GM18502 (cell line): ENCODE measurements around the gene DPM1.

Experiments
- ATAC-seq: cut with Tn5 transposase; IDR thresholded peaks from one replicate; pipeline ENCODE4 v1.9.1; 2021; ENCODE audit warnings: mild to moderate bottlenecking; ENCODE audit not compliant: unreplicated experiment, poor library complexity

Gene DPM1

DNA sequence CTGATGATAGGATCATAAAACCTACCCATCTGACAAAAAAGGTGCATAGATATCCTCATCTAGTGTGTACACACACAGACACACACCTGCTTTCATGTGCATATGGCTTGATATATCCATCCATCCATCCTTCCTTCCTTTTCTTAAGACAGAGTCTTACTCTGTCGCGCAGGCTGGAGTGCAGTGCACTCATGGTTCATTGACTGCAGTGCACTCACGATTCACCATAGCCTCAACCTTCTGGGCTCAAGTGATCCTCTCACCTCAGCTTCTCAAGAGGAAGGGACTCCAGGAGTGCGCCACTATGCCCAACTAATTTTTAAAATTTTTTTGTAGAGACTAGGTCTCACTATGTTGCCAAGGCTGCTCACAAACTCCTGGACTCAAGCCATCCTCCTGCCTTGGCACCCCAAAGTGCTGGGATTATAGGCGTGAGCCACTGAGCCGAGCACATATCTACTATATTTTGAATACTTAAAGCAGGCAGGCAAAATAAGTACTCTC, 54.2 kb downstream of the DPM1 start:
- ATAC-seq, result no peak

DNA sequence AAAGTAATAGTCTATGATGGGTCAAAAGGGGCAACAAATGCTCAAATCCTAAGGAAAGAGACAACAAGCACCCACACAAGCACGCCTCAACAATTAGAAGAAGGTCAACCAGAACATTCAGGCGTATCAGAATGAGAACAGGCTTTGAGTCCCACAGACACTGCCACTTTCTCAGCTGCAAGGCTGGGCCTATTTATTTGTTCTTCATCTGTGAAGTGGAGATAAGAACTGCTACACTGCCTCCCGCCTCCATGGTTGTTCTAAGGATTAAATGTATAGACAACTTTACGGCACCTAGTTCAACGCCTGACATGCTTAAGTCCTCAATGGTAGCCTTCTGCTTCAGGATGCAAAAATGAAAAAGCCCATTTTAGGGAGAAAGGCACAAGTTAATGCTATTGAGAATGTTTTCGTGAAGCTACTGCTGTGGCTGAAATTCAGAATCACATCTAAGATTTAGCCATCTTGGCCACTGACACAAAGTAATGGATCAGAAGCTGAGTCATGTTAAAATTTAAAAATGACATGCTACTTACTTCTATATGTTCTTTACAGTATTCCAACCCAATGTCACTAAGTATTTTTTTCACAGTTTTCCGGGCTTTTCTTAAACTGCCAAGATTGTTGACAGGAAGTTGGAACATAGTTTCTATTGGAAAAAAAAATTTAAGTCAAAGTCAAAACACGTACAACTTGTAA, 54.8 kb downstream of the DPM1 start:
- no peak for ATAC-seq

DNA sequence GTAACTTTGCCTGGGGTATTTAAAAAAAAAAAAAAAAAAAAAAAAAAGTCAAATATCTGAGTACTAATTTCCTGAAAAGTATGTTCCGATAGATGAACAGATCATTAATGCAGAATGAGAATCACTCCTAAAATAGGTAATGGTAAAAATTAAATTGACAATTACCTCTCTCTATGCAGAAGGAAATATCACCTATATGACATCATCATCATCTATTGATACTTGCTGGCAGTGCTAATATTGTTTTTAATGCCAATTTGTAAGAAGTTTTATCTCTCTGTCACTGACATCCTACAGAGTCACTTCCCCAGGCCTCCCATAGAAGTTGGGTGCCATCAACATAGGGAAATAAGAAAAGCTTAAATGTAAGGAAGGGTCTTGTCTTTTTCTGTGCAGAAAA, 57.0 kb downstream of the DPM1 start:
- ATAC-seq, result no peak

GRCh38 chr20:50900261-50900660, 58.1 kb downstream of the DPM1 start:
- no peak for ATAC-seq

DNA sequence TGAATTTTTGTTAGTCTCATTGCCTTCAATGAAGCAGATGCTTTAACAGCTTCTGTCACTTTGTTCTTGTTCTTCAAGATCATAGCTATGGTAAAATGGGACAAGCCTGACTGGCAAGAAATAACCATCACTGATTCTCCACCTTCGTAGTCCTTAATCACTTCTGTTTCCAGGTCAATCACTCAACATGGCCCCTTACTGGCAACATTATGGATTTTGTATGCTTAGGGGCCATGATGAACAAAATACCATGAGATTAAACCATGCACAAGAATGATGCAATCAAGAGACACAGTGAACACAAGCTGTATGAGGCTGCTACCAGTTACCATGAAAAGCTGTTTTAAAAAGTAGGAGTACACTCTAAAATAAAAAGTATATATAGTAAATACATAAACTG, 59.9 kb downstream of the DPM1 start:
- ATAC-seq, result no peak

GRCh38 chr20:50895111-50895830, 63.1 kb downstream of the DPM1 start:
- ATAC-seq, result no peak

GRCh38 chr20:50893620-50894019, 64.7 kb downstream of the DPM1 start:
- ATAC-seq, result no peak

- no peak for ATAC-seq
Observed at GRCh38 chr20:50892394-50892793, 65.9 kb downstream of the DPM1 start.

DNA sequence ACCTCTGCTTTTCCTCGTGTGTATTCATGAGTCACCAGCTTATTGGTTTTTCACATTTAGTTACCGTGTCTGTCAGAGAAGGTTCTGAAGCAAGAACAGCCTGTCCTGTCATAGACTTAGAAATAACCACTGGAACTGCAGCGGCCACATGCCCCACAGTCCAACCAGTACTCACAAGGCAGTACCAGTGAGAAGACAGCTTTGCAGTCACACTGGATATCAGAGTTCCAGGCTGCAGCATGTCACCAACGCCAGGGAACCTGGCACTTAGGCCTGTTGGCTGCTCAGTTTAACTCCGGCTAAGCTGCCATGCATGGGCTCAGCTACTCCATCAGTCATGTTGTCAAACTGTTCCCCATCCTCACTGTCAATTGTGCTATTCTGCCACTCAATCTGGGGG, 67.2 kb downstream of the DPM1 start:
- no peak for ATAC-seq

DNA sequence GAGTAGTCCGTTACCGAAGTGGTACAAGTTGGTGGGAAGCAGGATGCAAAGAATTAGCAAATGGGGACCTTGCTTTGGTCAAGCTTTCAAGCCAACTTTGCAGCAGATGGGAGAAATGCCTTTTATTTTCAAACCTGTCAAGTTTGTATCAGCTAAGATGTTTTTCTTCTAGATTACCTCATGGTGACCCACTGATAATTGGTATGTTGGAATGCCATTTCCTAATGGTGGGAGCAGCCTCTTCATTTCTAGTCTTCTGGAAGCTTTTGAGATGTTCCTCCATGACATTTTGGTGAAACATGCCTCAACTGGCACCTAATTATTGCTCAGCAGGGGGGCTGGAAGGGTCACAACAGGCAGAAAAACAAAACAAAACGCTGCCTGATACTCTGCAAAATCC, 70.8 kb downstream of the DPM1 start:
- no peak for ATAC-seq

- no peak for ATAC-seq
Observed at GRCh38 chr20:50886184-50886790, 72.0 kb downstream of the DPM1 start.

DNA sequence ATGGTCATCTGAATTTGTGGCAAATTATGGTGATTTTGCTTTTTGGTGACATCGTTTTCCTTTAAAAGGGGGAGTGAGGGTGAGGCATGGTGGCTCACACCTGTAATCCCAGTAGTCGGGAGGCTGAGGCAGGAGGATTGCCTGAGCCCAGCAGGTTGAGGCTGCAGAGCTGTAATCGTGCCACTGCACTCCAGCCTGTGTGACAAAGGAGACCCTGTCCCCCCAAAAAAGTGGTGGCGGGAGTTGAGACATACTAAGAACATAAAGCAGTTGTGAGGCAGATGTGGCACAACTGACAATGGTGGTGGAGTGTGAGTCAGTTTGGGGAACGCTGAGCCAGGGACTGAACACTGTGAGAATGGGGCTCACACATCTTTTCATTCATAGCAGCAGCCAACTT, 72.6 kb downstream of the DPM1 start:
- ATAC-seq, result no peak

GRCh38 chr20:50885068-50885467, 73.3 kb downstream of the DPM1 start:
- ATAC-seq, result no peak
